Ishikawa (cell line): ENCODE measurements around the gene PCDHGA5.

ENCODE experiments used
- CEBPB ChIP-seq: IDR thresholded peaks from 2 replicates; pipeline ENCODE4 v1.6.1; 2012
- CREB1 ChIP-seq: IDR thresholded peaks from 2 replicates; pipeline ENCODE4 v1.6.1; 2012; ENCODE audit warnings: low read depth
- EGR1 ChIP-seq: IDR thresholded peaks from 2 replicates; pipeline ENCODE4 v1.6.1; 2012
- EP300 ChIP-seq: IDR thresholded peaks from 2 replicates; pipeline ENCODE4 v1.6.1; 2012; ENCODE audit warnings: borderline replicate concordance
- FOXM1 ChIP-seq: IDR thresholded peaks from 2 replicates; pipeline ENCODE4 v1.6.1; 2012; ENCODE audit warnings: low read depth, borderline replicate concordance
- MAX ChIP-seq: IDR thresholded peaks from 2 replicates; pipeline ENCODE4 v1.6.1; 2012
- NFIC ChIP-seq: IDR thresholded peaks from 2 replicates; pipeline ENCODE4 v1.6.1; 2012
- RAD21 ChIP-seq: IDR thresholded peaks from 2 replicates; pipeline ENCODE4 v1.6.1; 2012; ENCODE audit warnings: low read depth
- REST ChIP-seq: IDR thresholded peaks from 2 replicates; pipeline ENCODE4 v1.6.1; 2012; ENCODE audit warnings: low read depth, mild to moderate bottlenecking
- TAF1 ChIP-seq: IDR thresholded peaks from 2 replicates; pipeline ENCODE4 v1.6.1; 2012; ENCODE audit warnings: low read depth, mild to moderate bottlenecking
- TCF12 ChIP-seq: IDR thresholded peaks from 2 replicates; pipeline ENCODE4 v1.6.1; 2012; ENCODE audit warnings: low read depth
- TEAD4 ChIP-seq: IDR thresholded peaks from 2 replicates; pipeline ENCODE4 v1.6.1; 2012
- USF1 ChIP-seq: IDR thresholded peaks from 2 replicates; pipeline ENCODE4 v1.6.1; 2012
- YY1 ChIP-seq: IDR thresholded peaks from 2 replicates; pipeline ENCODE4 v1.6.1; 2012; ENCODE audit warnings: low read depth
- ZBTB7A ChIP-seq: IDR thresholded peaks from 2 replicates; pipeline ENCODE4 v1.6.1; 2012; ENCODE audit warnings: low read depth

PCDHGA5 gene

GRCh38 chr5:141363952-141364660, at the start of gene PCDHGA5:
PCDHGA5 (plus strand) TSS chr5:141364162; CDS start chr5:141364331, 169 bp downstream.
- no peak for TF ChIP-seq TCF12
- TF ChIP-seq TAF1: no peak
- TF ChIP-seq MAX: no peak
- TF ChIP-seq CEBPB: no peak
- TF ChIP-seq NFIC: no peak
- no peak for TF ChIP-seq EGR1
- TF ChIP-seq TEAD4: no peak
- no peak for TF ChIP-seq REST

- TF ChIP-seq FOXM1: no peak
- TF ChIP-seq MAX: no peak
- no peak for TF ChIP-seq TAF1
- no peak for TF ChIP-seq TEAD4
Measured at GRCh38 chr5:141319202-141319601, 44.8 kb upstream of the PCDHGA5 start.

GRCh38 chr5:141319699-141320098, 44.3 kb upstream of the PCDHGA5 start:
- TF ChIP-seq TEAD4: no peak
- no peak for TF ChIP-seq EP300

- TF ChIP-seq FOXM1: no peak
- peak; percentile 45 for TF ChIP-seq RAD21
- TF ChIP-seq TEAD4: no peak
- TF ChIP-seq ZBTB7A: no peak
- TF ChIP-seq EGR1: no peak
- TF ChIP-seq TCF12: peak; percentile 38
- TF ChIP-seq TAF1: peak; percentile 91
- peak; percentile 89 for TF ChIP-seq YY1
- no peak for TF ChIP-seq USF1
- peak; percentile 72 for TF ChIP-seq MAX
- 0 out of 2 replicates have a peak, but pooled peaks have one; percentile 2 for TF ChIP-seq CEBPB
- peak; percentile 14; the same call in 1 of the 2 replicates for TF ChIP-seq NFIC
- no peak for TF ChIP-seq CREB1
- TF ChIP-seq EP300: no peak
- no peak for TF ChIP-seq REST
Measured at GRCh38 chr5:141320225-141321169, 43.5 kb upstream of the PCDHGA5 start, which contains the start of gene TAF7. TAF7 (minus strand) TSS chr5:141320784; CDS start chr5:141320044, 740 bp downstream.

- no peak for TF ChIP-seq CEBPB
- TF ChIP-seq EP300: no peak
Measured at GRCh38 chr5:141322261-141322660, 41.7 kb upstream of the PCDHGA5 start.

GRCh38 chr5:141326088-141326854, 37.7 kb upstream of the PCDHGA5 start:
- TF ChIP-seq RAD21 (peak; percentile 28; the same call in 1 of the 2 replicates), MAX (no peak)
